ENCODE measurements around the gene LMF1.
"Not testable (repeated sequence)": the region's sequence is repeated elsewhere in the genome, so short reads cannot be mapped to it uniquely, and the experiment has no call there.

Gene LMF1

GRCh38 chr16:869823-870641 lies 100.8 kb downstream of the LMF1 start:
- no peak for DNase-seq (ENCODE audit: low spot score)

GRCh38 chr16:868846-869822 lies 101.7 kb downstream of the LMF1 start:
- no peak for DNase-seq (ENCODE audit: low spot score)

GRCh38 chr16:868386-868755 lies 102.4 kb downstream of the LMF1 start:
- DNase-seq (ENCODE audit: low spot score): no peak

- no peak for DNase-seq (ENCODE audit: low spot score)
Measured at GRCh38 chr16:867421-868385, 103.1 kb downstream of the LMF1 start.

- no peak for DNase-seq (ENCODE audit: low spot score)
Measured at GRCh38 chr16:866252-866896, 104.4 kb downstream of the LMF1 start.

- no peak for DNase-seq (ENCODE audit: low spot score)
Measured at GRCh38 chr16:865026-865425, 105.8 kb downstream of the LMF1 start.

- DNase-seq (ENCODE audit: low spot score): no peak
Measured at GRCh38 chr16:861446-861845, 109.3 kb downstream of the LMF1 start.

- no peak for DNase-seq (ENCODE audit: low spot score)
Measured at GRCh38 chr16:860891-861290, 109.9 kb downstream of the LMF1 start.

- DNase-seq (ENCODE audit: low spot score): not testable (repeated sequence)
Measured at GRCh38 chr16:858971-859370, 111.8 kb downstream of the LMF1 start.

- DNase-seq (ENCODE audit: low spot score): not testable (repeated sequence)
Measured at GRCh38 chr16:858441-858840, 112.3 kb downstream of the LMF1 start.

- DNase-seq (ENCODE audit: low spot score): no peak
Measured at GRCh38 chr16:856811-857210, 114.0 kb downstream of the LMF1 start.

GRCh38 chr16:856101-856500 lies 114.7 kb downstream of the LMF1 start:
- DNase-seq (ENCODE audit: low spot score): no peak

- no peak for DNase-seq (ENCODE audit: low spot score)
Measured at GRCh38 chr16:855471-855870, 115.3 kb downstream of the LMF1 start.

GRCh38 chr16:854808-855410 lies 115.9 kb downstream of the LMF1 start:
- DNase-seq (ENCODE audit: low spot score): no peak

- no peak for DNase-seq (ENCODE audit: low spot score)
Measured at GRCh38 chr16:853981-854807, 116.6 kb downstream of the LMF1 start.

GRCh38 chr16:853306-853705 lies 117.5 kb downstream of the LMF1 start:
- DNase-seq (ENCODE audit: low spot score): no peak

- no peak for DNase-seq (ENCODE audit: low spot score)
Measured at GRCh38 chr16:852451-853185, 118.2 kb downstream of the LMF1 start.

GRCh38 chr16:851871-852270 lies 118.9 kb downstream of the LMF1 start:
- no peak for DNase-seq (ENCODE audit: low spot score)

- DNase-seq (ENCODE audit: low spot score): no peak
Measured at GRCh38 chr16:851209-851810, 119.5 kb downstream of the LMF1 start.
